OCI-LY1 (cell line): ENCODE data around the gene CACNA1I.

Experiments
- EZH2 ChIP-seq: fragments of 200-600 bp; sonication (generic), shearing (Covaris generic); IDR thresholded peaks from 2 replicates; pipeline ENCODE4 v1.8.0; 2017; ENCODE audit warnings: borderline replicate concordance, mixed run types, mild to moderate bottlenecking, antibody characterized with exemption, low read length, moderate library complexity, mixed read lengths
- TF ChIP-seq, protein P1 (sequence below): fragments of 200-600 bp; sonication (generic), shearing (Covaris generic); IDR thresholded peaks from 2 replicates; pipeline ENCODE4 v1.5.1; 2017; ENCODE audit warnings: mild to moderate bottlenecking, antibody characterized with exemption, low read length, moderate library complexity, mixed read lengths

DNA sequence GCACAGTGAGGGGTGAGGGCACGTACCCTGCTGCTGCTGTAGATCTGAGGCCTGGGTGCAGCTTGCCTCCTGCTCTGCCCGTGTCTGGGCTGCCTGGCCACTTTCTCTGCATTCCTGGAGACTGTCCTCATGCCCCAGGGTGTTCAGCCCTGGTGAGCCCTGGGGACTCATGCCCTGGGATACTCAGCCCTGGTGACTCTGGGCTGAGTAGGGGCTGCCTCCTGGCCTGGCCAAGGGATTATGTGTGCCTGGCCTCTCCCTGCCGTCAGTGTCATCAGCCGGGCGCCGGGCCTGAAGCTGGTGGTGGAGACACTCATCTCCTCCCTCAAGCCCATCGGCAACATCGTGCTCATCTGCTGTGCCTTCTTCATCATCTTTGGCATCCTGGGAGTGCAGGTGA is 94.7 kb downstream of the CACNA1I start:
- TF ChIP-seq, protein P1, sequence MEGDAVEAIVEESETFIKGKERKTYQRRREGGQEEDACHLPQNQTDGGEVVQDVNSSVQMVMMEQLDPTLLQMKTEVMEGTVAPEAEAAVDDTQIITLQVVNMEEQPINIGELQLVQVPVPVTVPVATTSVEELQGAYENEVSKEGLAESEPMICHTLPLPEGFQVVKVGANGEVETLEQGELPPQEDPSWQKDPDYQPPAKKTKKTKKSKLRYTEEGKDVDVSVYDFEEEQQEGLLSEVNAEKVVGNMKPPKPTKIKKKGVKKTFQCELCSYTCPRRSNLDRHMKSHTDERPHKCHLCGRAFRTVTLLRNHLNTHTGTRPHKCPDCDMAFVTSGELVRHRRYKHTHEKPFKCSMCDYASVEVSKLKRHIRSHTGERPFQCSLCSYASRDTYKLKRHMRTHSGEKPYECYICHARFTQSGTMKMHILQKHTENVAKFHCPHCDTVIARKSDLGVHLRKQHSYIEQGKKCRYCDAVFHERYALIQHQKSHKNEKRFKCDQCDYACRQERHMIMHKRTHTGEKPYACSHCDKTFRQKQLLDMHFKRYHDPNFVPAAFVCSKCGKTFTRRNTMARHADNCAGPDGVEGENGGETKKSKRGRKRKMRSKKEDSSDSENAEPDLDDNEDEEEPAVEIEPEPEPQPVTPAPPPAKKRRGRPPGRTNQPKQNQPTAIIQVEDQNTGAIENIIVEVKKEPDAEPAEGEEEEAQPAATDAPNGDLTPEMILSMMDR, result no peak
- no peak for TF ChIP-seq EZH2
